Activated CD8-positive, alpha-beta memory T cell treated with anti-CD3 and anti-CD28 coated beads for 1 hour (primary cell): ENCODE measurements around the gene LIPC.

ENCODE experiments used
- DNase-seq, 2 donors: peaks; one replicate each; pipeline ENCODE4 v3.0.0-alpha.2; 2020; ENCODE audit warnings: low read depth in 1 of 2; ENCODE audit errors: extremely low read depth in 1 of 2

LIPC gene

DNA sequence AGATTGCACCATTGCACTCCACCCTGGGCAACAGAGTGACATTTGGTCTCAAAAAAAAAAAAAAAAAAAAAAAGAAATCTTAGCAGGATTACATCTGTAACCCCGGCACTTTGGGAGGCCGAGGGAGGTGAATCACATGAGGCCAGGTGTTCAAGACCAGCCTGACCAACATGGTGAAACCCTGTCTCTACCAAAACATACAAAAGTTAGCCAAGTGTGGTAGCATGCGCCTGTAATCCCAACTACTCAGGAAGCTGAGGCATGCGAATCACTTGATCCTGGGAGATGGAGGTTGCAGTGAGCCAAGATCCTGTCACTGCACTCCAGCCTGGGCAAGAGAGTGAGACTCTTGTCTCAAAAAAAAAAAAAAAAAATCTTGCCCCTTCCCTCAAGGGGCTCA is 40.4 kb downstream of the LIPC start:
- no peak for DNase-seq

DNA sequence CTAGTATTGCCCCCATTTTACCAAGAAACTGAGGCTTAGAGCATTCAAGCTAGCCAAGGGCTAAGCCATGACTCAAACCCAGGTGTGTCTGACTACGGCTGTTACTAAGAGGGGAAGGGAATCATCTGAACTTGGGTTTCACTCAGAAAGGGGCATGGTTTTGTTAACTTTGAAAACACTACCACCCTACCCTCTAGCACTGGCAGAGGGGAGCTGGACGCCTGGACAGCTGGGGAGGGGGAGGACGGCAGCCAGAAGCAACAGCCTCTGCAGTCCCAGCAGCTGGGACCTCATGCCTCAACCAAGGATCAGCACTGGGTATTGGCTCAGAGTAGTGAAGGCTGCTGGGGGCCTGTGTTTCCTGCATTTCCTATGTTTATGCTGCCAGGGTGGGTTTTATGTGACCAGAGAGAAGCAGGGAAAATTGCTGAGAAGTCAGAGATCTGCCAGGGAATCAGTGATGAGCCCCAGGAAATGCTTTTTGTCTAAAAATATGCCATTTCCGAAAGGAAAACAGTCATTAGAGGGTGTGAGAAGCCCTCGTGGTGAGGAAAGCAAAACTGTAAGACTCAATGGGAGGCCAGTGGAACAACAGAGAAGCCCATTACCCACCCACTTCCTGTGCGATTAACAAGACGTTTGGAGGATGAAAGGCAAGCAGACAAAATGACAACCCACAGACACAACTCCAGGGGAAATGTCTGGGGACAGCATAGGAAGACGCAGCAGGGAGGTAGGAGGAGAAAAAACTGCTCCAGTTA is 41.2 kb downstream of the LIPC start:
- DNase-seq, result no peak

DNA sequence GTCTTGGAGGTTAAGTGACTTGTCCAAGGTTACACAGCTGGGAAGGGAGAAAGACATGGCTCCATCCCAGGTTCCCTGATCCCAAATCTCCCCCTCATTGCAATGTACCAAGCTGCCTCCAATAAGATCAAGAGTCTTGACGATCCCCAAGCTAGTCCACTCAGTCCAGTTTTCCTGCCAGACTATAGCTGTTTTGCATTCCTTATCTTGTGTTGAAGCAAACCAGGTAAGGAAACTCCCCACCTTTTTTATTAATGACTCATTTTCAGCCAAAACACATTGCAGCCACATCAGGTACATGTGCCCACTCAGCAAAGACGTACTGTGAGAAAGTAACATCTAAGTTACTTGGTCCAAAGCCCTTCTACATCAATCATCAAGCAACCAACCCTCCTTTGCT is 41.9 kb downstream of the LIPC start:
- DNase-seq, result no peak

DNA sequence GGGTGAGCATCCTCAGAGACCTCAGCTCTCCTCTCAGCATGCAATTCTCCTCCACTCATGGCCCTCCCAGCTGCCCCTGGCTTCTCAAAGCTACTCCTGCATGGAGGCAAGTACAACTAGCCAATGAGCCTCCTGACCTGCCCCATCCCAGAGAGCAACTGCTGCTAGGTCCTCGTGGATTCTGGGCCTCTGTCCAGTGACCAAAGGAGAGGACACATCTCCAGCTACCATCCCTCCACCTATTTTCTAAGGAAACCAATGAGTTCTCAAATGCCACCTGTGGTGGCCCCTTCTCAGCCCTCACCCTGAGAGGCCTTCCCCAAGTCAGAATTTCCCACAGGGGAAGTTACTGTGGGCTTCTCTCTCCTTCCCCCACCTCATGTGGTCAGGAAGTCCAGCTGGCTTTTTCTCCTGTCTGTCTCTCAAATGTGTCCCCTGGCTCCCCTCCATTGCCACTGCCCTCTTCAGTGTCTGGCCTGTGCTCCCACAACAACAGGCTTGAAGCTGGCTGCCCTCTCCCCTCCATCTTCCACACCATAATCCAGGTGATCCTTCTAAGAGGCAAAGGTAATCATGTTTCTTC is 43.0 kb downstream of the LIPC start:
- no peak for DNase-seq

DNA sequence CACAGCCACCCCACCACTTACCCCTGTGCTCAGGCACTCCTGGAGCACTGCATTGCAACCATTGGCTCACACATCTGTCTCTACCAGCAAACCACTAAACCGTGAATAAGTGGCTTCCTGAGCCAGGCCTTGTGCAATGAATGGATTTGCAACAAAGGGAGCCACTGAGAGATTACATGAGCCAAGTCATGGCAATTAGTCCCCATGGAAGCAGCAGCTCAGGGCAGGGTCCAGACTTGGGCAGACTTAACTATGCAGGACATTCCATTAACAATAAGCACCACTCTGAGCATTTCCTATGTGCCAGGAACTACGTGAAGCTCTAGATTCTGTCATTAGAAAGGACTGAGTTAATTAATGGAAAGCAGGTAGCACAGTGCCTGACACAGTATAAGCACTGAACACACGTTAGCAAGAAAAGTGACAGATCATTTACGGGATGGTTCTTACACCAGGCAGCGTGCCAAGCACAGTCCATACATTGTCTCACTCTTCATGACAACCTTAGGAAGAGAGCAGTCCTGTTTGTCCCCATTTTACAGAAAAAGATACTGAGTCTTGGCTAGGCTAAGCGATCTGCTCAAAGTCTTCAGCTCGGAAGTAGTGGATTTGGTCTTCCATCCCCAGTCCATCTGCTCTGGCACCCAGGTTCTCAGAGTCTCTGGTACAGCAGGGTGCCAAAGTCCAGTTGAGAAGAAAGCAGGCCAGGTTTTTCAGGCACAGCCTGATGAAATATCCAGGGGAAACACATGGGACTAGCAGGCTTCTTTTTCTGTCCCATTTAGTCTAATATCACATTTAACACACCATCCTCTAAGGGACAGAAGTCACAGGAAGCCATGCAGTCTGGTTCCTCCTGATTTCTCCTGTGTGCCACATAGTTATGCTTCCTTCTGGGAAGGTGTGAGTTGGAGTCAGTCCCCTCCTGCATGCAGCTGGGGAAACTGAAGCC is 44.1 kb downstream of the LIPC start:
- no peak for DNase-seq

DNA sequence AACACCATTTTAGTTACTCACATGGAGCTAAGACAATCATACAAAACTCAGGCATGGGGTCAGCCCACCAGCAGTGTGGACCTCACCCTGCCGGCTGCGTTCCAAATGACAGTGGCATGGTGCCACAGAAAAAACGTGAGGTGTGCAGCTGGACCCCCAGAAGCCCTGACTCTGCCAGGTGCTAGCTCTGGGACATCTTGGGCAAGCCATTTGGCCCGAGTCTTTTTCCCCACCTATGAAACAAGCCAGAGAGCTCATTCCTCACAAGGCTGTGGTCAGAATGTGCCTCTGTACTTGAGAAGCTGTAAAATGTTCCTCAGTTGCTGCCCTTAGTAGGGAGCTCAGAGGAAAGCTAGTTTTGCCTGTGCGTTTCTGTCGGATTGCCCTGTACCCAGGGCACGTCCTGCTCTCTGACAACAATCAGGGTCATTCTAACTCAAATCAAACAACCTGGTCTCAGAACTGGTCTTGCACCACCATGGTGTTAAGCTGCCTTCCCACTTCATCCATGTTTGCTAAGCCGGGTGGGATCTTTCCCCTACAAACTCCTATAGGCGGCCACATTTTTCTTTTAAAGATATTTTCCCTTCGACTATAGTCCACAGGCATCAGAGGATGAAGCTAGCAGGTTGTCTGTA is 44.9 kb downstream of the LIPC start:
- no peak for DNase-seq

DNA sequence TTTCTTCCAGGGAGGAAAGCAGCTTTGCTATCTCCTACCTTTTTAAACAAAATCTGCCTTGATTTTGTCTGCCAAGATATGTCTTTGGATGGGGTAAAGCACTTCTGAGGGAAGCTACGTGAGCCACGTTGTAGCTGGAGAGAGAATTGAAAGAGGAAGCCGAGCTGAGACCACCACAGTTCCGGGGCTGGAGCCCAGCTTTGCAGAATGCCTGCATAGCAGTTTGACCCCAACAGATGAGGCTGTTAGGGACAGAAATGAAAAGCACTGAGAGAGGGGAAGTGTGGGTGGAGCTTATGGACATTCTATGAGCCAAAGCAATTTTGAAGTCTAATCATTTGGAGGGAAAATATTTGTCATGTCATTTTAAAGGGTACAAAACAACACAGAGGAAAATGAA is 45.4 kb downstream of the LIPC start:
- DNase-seq, result no peak

DNA sequence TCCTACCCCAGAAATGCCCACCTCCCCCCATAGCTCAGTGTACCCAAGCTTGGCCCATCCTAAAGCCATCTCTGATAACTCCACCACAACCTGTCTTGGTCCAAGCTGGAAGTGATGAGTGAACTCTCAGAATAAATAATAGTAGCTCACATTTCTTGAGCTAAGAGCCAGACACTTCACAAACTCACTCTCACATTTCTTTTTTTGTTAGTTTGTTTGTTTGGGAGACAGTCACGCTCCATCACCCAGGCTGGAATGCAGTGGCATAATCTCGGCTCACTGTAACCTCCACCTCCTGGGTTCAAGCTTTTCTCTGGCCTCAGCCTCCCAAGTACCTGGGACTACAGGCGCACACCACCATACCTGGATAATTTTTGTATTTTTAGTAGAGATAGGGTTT is 46.2 kb downstream of the LIPC start:
- DNase-seq, result no peak

DNA sequence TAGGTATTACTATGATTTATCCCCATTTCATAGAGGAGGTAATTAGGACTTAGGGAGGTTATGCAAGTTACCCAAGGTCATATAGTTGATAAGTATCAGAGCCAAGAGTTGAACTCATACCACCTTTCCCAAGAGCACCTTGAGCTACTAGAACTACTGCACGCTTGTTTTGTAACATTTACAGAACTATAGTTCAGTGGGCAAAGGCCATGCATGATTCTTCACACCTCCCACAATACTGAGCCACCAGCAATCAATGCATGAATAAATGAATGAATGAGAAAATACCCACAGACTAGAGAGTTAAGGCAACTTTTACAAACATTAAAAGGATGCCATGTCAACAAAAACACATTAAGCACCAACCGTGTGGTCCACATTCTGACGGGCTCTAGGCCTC is 46.8 kb downstream of the LIPC start:
- no peak for DNase-seq

DNA sequence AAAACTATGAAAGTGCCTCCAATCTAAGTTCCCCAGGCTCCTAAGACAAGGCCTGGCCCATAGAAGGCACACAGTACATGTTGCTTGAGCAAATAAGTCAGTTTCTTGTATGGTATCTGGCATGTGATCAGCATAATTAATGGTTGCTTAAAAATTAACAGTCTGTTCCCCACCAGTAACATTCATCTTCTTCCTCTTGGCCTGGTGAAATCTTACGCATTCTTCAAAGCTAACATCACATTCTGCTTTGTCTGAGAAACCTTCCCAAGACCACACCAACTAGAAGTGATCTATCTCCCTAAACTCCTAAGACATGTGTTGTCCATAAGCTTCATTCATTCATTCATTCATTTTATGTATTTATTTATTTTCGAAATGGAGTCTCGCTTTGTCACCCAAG is 48.1 kb downstream of the LIPC start:
- no peak for DNase-seq

DNA sequence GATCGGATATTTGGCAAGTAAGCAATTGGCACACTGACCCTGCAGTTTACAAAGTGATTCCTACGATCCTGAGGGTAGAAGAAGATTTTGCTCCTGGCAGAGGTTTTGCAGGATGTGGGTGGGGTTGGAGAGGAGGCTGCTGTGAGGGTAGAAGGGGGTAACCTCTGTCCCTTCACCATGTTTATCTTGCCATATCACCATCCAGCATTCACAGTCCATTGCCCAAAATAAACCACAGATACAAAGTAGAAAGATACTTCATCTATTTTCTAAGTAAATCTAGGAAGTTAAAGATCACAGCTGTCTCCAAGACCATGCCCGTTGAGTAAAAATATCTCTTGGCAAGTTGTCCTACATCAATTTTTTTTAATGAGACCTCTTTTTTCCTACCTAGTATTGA is 51.6 kb downstream of the LIPC start:
- DNase-seq, result no peak

DNA sequence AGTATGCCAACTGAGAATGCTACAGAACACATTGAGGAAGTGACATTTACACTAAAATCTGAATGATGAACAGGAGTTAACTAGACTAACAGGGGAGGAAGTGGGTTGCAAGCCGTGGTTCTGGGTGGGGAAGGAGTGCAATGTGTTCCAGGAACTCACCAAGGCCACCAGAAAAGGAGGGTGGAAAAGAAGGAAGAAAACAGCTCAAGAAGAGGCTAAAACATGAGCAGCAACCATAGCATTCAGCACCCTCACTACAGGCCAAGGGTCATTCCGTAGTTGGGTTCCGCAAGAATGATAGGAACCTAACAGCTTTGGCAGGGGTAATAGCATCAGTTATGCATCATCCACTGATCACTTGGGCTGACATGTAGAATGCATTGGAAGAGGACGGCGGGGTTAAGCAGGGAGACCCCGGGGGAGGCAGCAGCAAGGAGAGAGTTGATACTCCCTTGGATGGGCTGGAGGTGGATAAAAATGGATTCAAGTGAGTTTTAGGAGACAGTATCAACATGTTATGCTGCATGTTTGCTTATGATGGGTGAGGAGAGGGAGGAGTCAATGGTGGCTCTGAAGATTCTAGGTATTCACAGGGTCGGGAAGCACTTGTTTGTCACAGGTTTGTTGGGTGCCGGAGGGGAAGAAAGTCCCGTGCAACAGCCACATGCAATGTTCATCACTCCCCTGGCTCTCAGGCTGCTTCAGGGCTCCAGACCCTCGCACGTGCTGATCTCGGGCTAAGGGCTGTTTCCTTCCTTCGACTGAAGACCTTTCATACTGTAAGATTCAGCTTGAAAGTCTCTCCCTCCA is 53.2 kb downstream of the LIPC start:
- DNase-seq, result no peak

DNA sequence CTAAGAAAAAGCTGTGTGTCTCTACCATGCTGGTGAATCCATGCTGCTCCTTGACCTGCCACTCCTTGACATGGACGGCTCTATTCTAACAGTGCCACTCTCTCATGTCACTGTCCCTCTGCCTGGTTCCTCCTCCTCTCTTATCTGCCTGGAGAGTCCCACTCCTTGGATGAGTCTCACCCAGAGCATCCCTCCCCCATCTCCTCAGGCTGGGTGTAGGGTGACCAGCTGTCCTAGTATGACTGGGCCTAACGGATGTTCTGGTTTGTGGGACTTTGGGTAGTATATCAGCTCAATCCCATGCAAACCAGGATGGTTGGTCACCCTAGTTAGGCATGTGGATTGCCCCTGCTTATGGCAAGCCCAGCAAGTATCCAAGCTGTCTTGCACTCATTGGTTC is 54.3 kb downstream of the LIPC start:
- DNase-seq, result no peak

DNA sequence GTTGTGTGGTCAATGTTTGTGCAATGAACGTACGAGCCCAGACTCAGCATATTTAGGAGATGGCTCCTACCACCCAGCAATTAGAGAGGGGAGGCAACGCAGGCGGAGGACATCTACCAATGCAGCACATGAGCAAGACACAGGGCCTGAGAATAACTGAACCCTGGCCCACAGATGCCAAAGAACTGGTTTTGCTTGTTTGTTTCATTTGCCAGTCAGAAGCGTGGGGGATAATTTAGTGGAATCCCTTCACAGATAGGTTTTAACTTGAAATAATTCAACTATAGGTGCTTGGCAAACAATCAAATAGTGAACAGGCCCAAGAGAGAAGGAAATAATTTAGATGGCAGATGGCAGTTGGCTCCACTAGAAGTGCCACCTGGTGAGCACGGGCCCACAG is 54.8 kb downstream of the LIPC start:
- DNase-seq, result no peak

DNA sequence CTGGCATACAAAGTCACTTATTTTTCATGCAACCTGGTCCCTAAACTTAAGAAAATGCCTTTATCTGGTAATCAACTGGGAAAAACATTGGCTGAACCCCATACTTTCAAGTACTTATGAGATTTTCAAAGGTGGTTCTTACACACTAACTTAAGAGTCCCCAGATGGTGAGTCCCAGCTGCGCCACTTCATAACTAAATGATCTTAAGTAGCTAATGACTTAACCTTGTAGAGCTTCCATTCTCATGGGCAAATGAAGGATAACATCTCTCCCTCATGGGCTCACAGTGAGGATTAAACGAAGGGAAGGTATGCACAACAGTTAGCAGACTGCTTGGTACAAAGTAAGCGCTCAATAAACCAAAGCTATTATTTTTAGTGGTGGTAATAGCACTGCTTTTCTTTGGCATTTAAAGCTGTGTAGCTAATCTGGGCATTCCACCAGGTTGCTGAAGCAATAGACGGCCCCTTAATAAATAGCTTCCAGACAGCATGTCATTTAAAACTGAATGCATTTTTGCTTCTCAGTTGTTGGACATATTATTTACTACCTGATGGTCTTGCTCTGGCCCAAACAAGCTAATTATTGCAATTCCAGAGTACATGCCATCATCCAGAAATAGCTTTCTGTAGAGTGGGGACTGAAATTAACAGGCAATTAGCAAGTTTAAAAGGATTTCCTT is 55.4 kb downstream of the LIPC start:
- no peak for DNase-seq

DNA sequence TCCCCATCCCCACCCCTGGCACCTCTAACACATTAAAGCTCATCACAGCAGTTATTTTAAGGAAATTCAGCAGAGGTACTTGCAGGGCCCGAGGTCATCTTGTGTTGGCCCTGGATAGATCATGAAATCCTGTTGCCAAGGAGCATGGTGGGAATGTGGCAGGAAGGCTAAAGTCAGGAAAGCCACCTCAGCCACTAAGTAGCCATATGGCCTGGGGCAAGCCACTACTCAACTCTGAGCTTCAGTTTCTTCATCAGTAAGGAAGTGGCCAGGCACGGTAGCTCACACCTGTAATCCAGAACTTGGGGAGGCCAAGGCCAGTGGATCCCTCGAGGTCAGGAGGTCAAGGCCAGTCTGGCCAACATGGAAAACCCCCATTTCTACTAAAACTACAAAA is 55.9 kb downstream of the LIPC start:
- no peak for DNase-seq

DNA sequence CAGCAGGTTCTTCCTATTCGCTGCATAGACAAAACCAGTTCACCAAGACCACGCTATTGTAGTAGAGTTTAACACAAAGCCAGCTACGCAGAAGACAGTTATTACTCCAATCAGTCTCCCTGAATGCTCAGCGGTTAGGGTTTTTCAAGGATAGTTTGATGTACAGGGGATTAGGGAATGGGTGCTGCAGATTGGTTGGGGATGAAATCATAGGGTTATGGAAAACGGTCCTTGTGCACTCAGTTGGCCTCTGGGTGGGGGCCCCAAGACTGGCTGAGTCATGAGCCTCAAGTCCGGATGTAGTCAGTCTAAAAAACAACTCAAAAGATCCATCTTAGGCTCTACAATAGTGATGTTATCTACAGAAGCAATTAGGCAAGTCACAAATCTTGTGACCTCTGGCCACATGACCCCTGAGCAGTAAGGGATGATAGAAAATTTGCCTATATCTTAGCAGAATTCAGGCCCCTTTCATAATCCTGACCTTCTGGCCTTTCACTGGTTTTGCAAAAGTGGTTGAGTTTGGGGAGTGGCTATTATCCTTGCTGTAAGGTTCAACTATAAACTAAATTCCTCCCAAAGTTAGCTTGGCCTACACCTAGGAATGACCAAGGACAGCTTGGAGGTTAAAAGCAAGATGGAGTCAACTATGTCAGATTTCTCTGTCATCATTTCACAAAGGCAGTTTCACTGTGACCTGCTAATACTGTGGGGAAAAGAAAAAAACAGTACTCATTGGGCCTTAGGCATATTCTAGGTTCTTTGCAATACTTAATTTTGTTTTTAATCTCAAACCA is 57.7 kb downstream of the LIPC start:
- DNase-seq, result no peak

DNA sequence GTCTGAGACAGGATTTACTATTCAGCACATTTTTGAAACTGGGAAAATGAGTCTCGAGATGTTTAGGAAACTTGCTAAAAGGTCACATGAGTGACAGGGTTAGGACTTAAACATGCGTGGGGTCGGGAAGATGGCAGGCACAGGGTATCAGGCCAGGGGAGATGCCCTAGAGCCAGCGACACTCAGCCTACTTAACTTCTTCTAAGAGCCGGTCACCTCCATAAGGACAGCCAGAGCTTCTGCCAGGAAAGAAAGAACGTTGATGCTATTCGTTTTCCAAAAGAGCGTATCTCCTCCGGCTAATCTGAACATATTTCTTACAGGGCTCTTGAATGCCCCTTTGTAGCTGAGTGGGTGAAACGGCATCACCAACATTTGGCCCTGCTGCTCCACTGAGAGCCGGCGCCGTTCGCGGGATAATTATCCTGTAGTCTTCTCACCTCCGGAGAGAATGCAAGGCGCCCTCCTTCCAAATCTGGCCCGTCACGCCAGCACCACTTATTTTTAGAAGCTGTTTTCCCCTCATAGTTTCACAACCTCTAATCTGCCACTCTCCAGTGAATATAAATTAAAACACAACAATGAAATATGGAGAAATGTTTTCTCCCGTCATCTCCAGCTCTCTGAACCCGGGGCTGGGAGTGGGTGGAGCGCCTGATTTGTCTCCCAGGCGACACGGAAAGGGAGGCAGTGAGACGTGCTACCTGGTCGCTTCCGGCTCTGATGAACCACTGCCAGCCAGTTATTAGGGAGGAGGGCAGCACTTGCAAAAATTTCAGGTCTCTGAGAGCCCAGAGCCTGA is 58.5 kb downstream of the LIPC start:
- DNase-seq, result no peak
